Stimulated activated CD8-positive, alpha-beta memory T cell treated with anti-CD3 and anti-CD28 coated beads, Interleukin-4, amount 100 ng/mL, for 24 hours (primary cell): ENCODE results near the gene TIFAB.

ENCODE experiments used
- DNase-seq: peaks from one replicate; pipeline ENCODE4 v3.0.0-alpha.2; 2020; ENCODE audit warnings: low read depth

The TIFAB gene

GRCh38 chr5:135442431-135443160 is 9.6 kb downstream of the TIFAB start:
- DNase-seq, result no peak

DNA sequence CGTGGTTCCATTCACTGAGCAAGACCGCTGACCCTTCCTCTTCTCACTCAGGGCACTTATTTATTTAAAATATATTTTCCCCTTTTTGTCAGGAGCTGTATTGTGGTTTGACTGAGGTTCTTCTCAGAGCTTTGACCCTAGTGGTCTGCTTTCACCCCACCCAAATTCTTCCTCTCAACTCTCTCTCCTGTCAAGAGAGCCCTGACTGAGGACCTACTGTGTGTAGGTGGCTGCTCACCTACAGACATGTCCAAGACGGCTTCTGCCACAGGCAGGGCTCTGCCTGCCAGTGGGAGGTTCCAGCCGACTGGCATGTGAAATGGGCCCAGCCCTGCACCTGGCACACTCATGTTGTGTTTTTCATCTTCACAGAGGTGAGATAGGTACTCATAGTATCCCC is 10.2 kb downstream of the TIFAB start:
- DNase-seq, result no peak

- no peak for DNase-seq
Measured at GRCh38 chr5:135441350-135441831, 10.8 kb downstream of the TIFAB start.

DNA sequence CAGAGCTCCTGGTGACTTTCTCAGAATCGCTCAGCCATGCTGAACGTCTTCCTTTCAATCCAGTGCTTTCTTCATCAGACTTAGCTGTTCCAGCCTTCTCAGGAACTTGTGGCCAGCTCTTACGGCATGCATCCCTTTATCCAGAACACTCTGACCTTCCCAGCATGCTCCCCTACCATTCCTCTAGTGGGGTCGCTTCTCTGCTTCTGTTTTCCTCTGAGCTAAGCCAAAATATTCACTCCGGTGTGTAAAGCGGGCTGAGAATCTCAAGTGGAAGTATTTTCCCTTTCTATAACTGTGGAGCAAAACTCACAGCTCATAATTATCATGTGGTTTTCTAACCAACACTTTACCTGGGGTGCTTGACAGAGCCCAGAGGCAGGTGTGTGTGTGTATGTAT is 11.2 kb downstream of the TIFAB start:
- no peak for DNase-seq

GRCh38 chr5:135439231-135440205 is 12.6 kb downstream of the TIFAB start:
- DNase-seq, result no peak

DNA sequence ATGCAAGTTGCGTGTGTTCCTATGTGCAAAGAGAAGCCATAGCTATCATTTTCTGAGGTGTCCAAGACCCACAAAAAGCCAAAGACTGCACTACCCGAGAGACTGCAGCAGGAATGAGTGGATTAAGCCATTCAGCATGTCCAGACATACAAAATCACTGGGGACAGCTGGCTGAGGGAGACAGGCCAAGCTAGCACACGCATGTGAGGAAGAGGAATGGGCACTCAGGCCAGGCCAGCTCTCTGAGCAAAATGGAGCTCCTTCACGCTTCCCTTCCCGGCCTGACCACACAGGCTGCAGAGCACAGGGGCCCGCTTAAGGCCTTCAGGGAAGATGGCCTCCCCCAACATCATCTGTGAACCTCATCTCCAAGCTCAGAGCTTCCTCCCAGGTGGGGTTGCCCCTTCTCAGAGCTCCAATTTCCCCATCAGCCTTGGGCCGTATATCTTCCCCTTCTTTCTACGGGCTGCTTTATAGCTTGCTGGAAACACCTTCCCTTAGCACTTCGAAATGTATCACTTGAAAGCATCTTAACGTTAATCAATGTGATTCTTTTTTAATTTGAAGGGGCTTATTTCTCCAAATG is 13.4 kb downstream of the TIFAB start:
- DNase-seq, result no peak

DNA sequence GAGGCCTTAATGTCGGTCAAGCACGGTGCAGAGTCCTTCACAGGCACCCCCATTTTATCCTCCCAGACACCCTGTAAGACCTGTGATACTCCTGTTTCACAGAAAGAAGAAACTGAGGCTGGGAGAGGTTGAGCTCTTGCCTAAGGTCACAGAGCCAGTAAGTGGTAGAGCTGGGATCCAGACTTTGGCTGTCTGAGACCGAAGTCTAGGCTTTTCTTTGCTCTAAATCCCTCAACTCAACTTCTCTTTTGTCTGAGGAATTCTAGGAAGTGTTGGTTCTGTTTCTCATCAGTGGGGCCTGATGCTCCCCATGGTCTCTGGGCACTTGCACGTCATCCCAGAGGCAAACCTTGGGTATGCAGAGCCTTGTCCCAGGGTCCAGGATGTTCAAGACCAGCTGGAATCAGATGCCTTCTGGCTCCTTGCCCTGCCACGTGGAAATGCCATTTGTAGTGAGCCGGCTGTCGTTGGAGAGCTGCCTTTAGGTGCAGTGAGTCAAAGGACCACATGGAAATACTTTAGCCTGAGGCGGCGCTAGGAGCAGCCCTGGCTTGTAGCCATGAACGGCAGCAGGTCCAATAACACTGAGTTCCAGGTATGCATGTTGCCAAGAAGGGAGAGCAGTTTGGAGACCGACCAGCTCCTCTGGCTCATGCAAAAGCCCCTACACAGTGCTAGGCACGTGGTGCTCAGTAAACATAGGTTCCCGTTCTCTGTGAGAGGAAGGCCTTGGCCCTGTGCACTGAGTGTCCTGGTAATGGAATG is 14.2 kb downstream of the TIFAB start:
- DNase-seq, result no peak

- no peak for DNase-seq
Measured at GRCh38 chr5:135437422-135437795, 14.7 kb downstream of the TIFAB start.

DNA sequence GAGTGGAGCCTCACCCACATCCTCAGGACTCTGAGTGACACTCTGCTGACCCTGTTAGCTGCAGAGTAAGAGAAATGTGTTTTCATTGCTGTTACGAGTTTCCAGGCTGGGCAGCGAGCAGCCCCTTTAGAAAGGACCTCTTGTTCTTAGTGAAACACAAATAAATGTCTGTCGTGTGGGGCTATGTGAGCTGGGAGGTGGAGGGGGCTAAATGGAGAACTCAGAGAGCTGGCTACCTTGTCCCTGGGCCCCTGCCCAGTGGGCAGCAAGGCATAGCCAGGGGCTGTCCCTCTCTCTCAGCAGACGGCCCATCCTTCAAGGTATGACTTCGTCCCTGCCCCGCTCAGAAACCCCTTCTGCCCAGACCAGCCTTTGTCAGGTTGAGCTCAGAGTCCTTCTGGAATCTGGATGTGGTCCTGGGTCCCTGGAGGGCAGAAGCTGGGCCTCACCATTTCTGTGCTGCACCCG is 15.2 kb downstream of the TIFAB start:
- no peak for DNase-seq

DNA sequence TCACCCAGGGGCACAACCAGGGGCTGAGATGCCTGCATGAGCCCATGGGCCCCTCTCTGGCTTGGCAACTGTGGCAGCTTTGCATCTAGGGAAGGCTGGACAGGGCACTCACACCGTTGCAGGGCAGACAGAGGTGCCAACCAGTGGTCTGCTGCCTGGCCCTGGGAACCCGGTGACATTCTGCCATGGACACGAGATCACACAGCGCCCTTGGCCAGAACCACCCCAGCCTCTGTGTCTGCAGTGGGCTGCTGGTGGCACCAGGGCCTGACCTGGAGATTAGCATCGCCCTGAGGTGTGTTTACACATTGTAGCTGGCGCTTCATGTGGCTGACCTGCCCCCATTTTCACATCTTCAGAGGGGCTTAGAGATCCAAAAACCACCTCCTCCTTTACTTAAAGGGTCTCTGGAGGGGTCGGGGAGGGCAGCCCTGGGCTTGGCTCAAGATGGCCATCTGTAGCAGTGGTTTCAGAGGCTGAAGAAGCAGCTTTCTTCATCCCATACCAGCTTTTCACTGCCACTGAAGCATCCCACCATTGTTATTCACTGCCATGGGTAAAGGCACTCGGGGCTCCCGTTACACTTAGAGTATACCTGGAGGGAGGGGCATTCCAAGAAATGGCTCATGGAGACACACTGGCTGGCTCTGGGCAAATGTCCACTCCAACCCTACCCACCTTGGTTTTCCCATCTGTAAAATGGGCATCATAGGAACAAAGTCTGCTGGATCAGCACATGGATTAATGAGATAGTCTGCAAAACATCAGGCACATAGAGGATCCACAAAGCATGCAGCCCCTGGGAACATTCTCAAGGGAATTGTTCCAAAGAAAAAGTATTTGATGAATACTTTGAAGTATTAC is 16.5 kb downstream of the TIFAB start:
- no peak for DNase-seq

- DNase-seq, result no peak
Measured at GRCh38 chr5:135434591-135435466, 17.3 kb downstream of the TIFAB start.

- no peak for DNase-seq
Measured at GRCh38 chr5:135433681-135434426, 18.3 kb downstream of the TIFAB start.

- no peak for DNase-seq
Measured at GRCh38 chr5:135432113-135432512, 20.0 kb downstream of the TIFAB start.

- DNase-seq, result no peak
Measured at GRCh38 chr5:135430135-135430437, 22.1 kb downstream of the TIFAB start.

GRCh38 chr5:135429301-135430134 is 22.6 kb downstream of the TIFAB start:
- no peak for DNase-seq

GRCh38 chr5:135428586-135428985 is 23.6 kb downstream of the TIFAB start:
- DNase-seq, result no peak

GRCh38 chr5:135426102-135427082 is 25.8 kb downstream of the TIFAB start:
- no peak for DNase-seq
